A673 (cell line): ENCODE results near the gene AGRN.

ENCODE experiments used
- CTCF ChIP-seq: fragments of 300-800, 200-600 bp; sonication (generic); conservative IDR thresholded peaks from 2 replicates; pipeline ENCODE4 v1.5.1; 2017; ENCODE audit warnings: low read depth, mild to moderate bottlenecking, antibody characterized with exemption, low read length, moderate library complexity, mixed read lengths
- EZH2 ChIP-seq: fragments of 200-600 bp; sonication (generic); IDR thresholded peaks from 2 replicates; pipeline ENCODE4 v1.6.1; 2017; ENCODE audit warnings: borderline replicate concordance, low read depth, mild to moderate bottlenecking, mixed read lengths, antibody characterized with exemption, low read length; ENCODE audit not compliant: poor library complexity, severe bottlenecking

GRCh38 chr1:1069056-1069710, 49.3 kb downstream of the AGRN start:
- TF ChIP-seq CTCF (no peak), EZH2 (no peak)
